ENCODE results near the gene AP2M1.
"Not testable (repeated sequence)": the region's sequence is repeated elsewhere in the genome, so short reads cannot be mapped to it uniquely, and the experiment has no call there.

Gene AP2M1

GRCh38 chr3:184158404-184158803, 16.3 kb upstream of the AP2M1 start:
- DNase-seq: no peak

- no peak for DNase-seq
These were observed 14.2 kb upstream of the AP2M1 start for GRCh38 chr3:184160456-184160855.

GRCh38 chr3:184162571-184163070, 12.0 kb upstream of the AP2M1 start:
- DNase-seq: not testable (repeated sequence)

- DNase-seq: no peak
These were observed 9.9 kb upstream of the AP2M1 start for GRCh38 chr3:184164648-184165330.

GRCh38 chr3:184165543-184165942, 9.1 kb upstream of the AP2M1 start:
- DNase-seq: no peak

- DNase-seq: no peak
These were observed 8.0 kb upstream of the AP2M1 start for GRCh38 chr3:184166671-184167070.

GRCh38 chr3:184167786-184168185, 6.9 kb upstream of the AP2M1 start:
- DNase-seq: no peak

GRCh38 chr3:184168363-184169120, 6.1 kb upstream of the AP2M1 start:
- DNase-seq: no peak

- no peak for DNase-seq
These were observed 4.5 kb upstream of the AP2M1 start for GRCh38 chr3:184169896-184170875.

- DNase-seq: no peak
These were observed 3.1 kb upstream of the AP2M1 start for GRCh38 chr3:184171562-184171961.

GRCh38 chr3:184172681-184173373, 1.8 kb upstream of the AP2M1 start:
- DNase-seq: no peak

GRCh38 chr3:184173374-184173722, 1.3 kb upstream of the AP2M1 start:
- no peak for DNase-seq

GRCh38 chr3:184174284-184174645, 390 bp upstream of the AP2M1 start:
- DNase-seq: no peak

GRCh38 chr3:184175506-184175905, 851 bp downstream of the AP2M1 start:
- no peak for DNase-seq

GRCh38 chr3:184175981-184176376, 1.3 kb downstream of the AP2M1 start:
- no peak for DNase-seq

GRCh38 chr3:184176377-184177330, 2.0 kb downstream of the AP2M1 start:
- DNase-seq: peak; percentile 10 to 37

- DNase-seq: no peak
These were observed 2.7 kb downstream of the AP2M1 start for GRCh38 chr3:184177331-184177731.

GRCh38 chr3:184177767-184178306, 3.2 kb downstream of the AP2M1 start:
- DNase-seq: no peak

- no peak for DNase-seq
These were observed 4.0 kb downstream of the AP2M1 start for GRCh38 chr3:184178521-184179138.

- DNase-seq: no peak
These were observed 5.5 kb downstream of the AP2M1 start for GRCh38 chr3:184180165-184180564.

- DNase-seq: no peak
These were observed 6.9 kb downstream of the AP2M1 start for GRCh38 chr3:184181596-184181995.

Measured in bone marrow (tissue), 2 donors.